OCI-LY3 (cell line): ENCODE measurements around the gene GGA3.

ENCODE experiments used
- CTCF ChIP-seq: fragments of 200-600, 300-600 bp; sonication (generic); IDR thresholded peaks from 2 replicates; pipeline ENCODE4 v1.5.1; 2014; ENCODE audit warnings: antibody characterized with exemption, low read length, low read depth
- EZH2phosphoT487 ChIP-seq: fragments of 200-600 bp; shearing (Covaris generic); IDR thresholded peaks from 2 replicates; pipeline ENCODE4 v1.6.1; 2018; ENCODE audit warnings: antibody characterized with exemption, mixed run types, low read depth

GRCh38 chr17:75301049-75301448, 39.6 kb upstream of the GGA3 start:
- no peak for TF ChIP-seq CTCF
- no peak for TF ChIP-seq EZH2phosphoT487
